Lung (tissue), 12 donors: ENCODE results near the gene GTF2F1. TPM values are rescaled to one million over a fixed set of nuclear protein-coding genes. Genes with fewer than 3 reads are reported as not detected.
A peak's percentile ranks its signal among the peaks of the same experiment; 100 is the strongest.

Source experiments
- ATAC-seq: fragments of 200-7000 bp; cut with Tn5 transposase; one replicate; pipeline ENCODE4 v1.9.1; 2020; ENCODE audit warnings: moderate number of reproducible peaks; ENCODE audit not compliant: insufficient read depth, low FRiP score
- DNase-seq, 3 donors: peaks; one replicate each; pipeline ENCODE4 v3.0.0-alpha.2; 2013 to 2017
- H3K27ac ChIP-seq, 2 donors: one replicate each; pipeline ENCODE4 v1.5.1; 2013; ENCODE audit warnings: mild to moderate bottlenecking in 2 of 2, moderate library complexity in 2 of 2, control low read depth in 1 of 2, inconsistent platforms in 1 of 2, low read depth in 1 of 2, low read length in 1 of 2
- H3K27me3 ChIP-seq, 3 donors: one replicate each; pipeline ENCODE4 v1.5.1; 2013; ENCODE audit warnings: low read length in 2 of 3; ENCODE audit not compliant: control insufficient read depth in 3 of 3, insufficient read depth in 3 of 3
- H3K36me3 ChIP-seq, 4 donors: one replicate each; pipeline ENCODE4 v1.5.1; 2013; ENCODE audit warnings: low read length in 4 of 4, mild to moderate bottlenecking in 1 of 4, moderate library complexity in 1 of 4; ENCODE audit not compliant: control insufficient read depth in 4 of 4, insufficient read depth in 4 of 4
- H3K4me1 ChIP-seq, 5 donors: one replicate each; pipeline ENCODE4 v1.5.1; 2013; ENCODE audit warnings: low read length in 5 of 5, mild to moderate bottlenecking in 2 of 5, moderate library complexity in 1 of 5; ENCODE audit not compliant: control insufficient read depth in 5 of 5, insufficient read depth in 5 of 5
- H3K4me3 ChIP-seq: one replicate; pipeline ENCODE4 v1.5.1; 2013; ENCODE audit warnings: mild to moderate bottlenecking, control low read depth, moderate library complexity
- H3K9ac ChIP-seq, 2 donors: one replicate each; pipeline ENCODE4 v1.5.1; 2013; ENCODE audit warnings: low read length in 2 of 2, control low read depth in 1 of 2; ENCODE audit not compliant: insufficient read depth in 1 of 2
- H3K9me3 ChIP-seq, 4 donors: one replicate each; pipeline ENCODE4 v1.5.1; 2013; ENCODE audit warnings: low read length in 3 of 4, mild to moderate bottlenecking in 1 of 4, moderate library complexity in 1 of 4; ENCODE audit not compliant: control insufficient read depth in 4 of 4, insufficient read depth in 3 of 4
- WGBS, 2 donors: extraction: QIAGEN DNeasy Blood & Tissue Kit; methylation state at CpG; one replicate each; pipeline ENCODE4 v1.1.7; 2013; 5-methylcytosine and 5-hydroxymethylcytosine counted together
- polyA plus RNA-seq, 2 donors: library from polyadenylated mRNA; stranded (reverse); fragments of 200-250 nt; gene quantifications; one replicate each; pipeline ENCODE4 v1.2.1, GENCODE V29; 2013
- total RNA-seq, 2 donors: library from RNA; depleted of rRNA in 1 of 2; stranded (reverse); fragments of >200 nt in 1 of 2; gene quantifications; one replicate each; pipeline ENCODE4 v1.2.1, GENCODE V29; 2014 to 2021
- TF ChIP-seq, protein P1 (sequence below): IDR thresholded peaks from 2 replicates; pipeline ENCODE4 v1.5.1; 2012; ENCODE audit warnings: mild to moderate bottlenecking; ENCODE audit errors: control extremely low read depth, extremely low read depth
- donor health status: control.
- donor health status: control.
- donor health status: Bipolar disorder and iron deficiency.
- donor health status: healthy.
- donor health status: DM: yes; HTN: yes; CAD: no.

GTF2F1 gene
- total and polyA plus RNA-seq, 4 donors, result 45.4 to 53.5 (median 48.3) TPM

GRCh38 chr19:6412447-6413091, 19.6 kb upstream of the GTF2F1 start:
- WGBS, 2 donors, result 57 to 75% methylated on average over 15 of the region's 15 CpGs
- Histone ChIP-seq H3K9me3 (no peaks in the 10 kb centered on the region), H3K27me3 (no peaks in the 10 kb centered on the region), H3K27ac (peak overlapping the region in 1 of 2 donors; percentile 65), H3K4me1 (peaks cover 0 to 31% (median 10%) of the 10 kb centered on the region in 5 donors), H3K4me3 (no peak overlapping the region), H3K9ac (peak overlapping the region; percentile 26 to 33), H3K36me3 (peaks cover 8 to 37% (median 24%) of the 10 kb centered on the region in 4 donors)
- TF ChIP-seq, protein P1, sequence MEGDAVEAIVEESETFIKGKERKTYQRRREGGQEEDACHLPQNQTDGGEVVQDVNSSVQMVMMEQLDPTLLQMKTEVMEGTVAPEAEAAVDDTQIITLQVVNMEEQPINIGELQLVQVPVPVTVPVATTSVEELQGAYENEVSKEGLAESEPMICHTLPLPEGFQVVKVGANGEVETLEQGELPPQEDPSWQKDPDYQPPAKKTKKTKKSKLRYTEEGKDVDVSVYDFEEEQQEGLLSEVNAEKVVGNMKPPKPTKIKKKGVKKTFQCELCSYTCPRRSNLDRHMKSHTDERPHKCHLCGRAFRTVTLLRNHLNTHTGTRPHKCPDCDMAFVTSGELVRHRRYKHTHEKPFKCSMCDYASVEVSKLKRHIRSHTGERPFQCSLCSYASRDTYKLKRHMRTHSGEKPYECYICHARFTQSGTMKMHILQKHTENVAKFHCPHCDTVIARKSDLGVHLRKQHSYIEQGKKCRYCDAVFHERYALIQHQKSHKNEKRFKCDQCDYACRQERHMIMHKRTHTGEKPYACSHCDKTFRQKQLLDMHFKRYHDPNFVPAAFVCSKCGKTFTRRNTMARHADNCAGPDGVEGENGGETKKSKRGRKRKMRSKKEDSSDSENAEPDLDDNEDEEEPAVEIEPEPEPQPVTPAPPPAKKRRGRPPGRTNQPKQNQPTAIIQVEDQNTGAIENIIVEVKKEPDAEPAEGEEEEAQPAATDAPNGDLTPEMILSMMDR, result no peak
- DNase-seq, result peak; percentile 57 to 85 (median 69)
- ATAC-seq, result no peak

GRCh38 chr19:6412061-6412446, 19.1 kb upstream of the GTF2F1 start:
- H3K27ac ChIP-seq, result no peak overlapping the region
- peak in 1 of 3 donors; percentile 24 for DNase-seq
- peak overlapping the region; percentile 26 to 33 for H3K9ac ChIP-seq
- peaks cover 3 to 32% (median 21%) of the 10 kb centered on the region in 4 donors for H3K36me3 ChIP-seq
- no peak for ATAC-seq
- H3K9me3 ChIP-seq, result no peaks in the 10 kb centered on the region
- WGBS, 2 donors, result 76 to 82% methylated on average over 12 of the region's 12 CpGs
- peaks cover 0 to 31% (median 10%) of the 10 kb centered on the region in 5 donors for H3K4me1 ChIP-seq
- no peak overlapping the region for H3K4me3 ChIP-seq
- TF ChIP-seq, protein P1, result no peak
- no peaks in the 10 kb centered on the region for H3K27me3 ChIP-seq

GRCh38 chr19:6409346-6409745, 16.4 kb upstream of the GTF2F1 start:
- DNase-seq (no peak), ATAC-seq (no peak)
- H3K27me3 ChIP-seq, result no peaks in the 10 kb centered on the region
- H3K27ac ChIP-seq, result no peak overlapping the region
- H3K9me3 ChIP-seq, result no peaks in the 10 kb centered on the region
- peaks cover 0 to 25% (median 10%) of the 10 kb centered on the region in 5 donors for H3K4me1 ChIP-seq
- TF ChIP-seq, protein P1, result no peak
- WGBS, 2 donors, result 92 to 96% methylated on average over 6 of the region's 6 CpGs
- H3K36me3 ChIP-seq, result peaks cover 0 to 6% (median 0%) of the 10 kb centered on the region in 4 donors
- no peak overlapping the region for H3K4me3 ChIP-seq
- H3K9ac ChIP-seq, result no peak overlapping the region
